ENCODE measurements around the gene TBKBP1. TPM values are rescaled to one million over a fixed set of nuclear protein-coding genes. Genes with fewer than 3 reads are reported as not detected.
A peak's percentile ranks its signal among the peaks of the same experiment; 100 is the strongest.

TBKBP1 gene
- total and polyA plus RNA-seq, 2 donors from 2014 or later, result 10.1 to 11.2 TPM

DNA sequence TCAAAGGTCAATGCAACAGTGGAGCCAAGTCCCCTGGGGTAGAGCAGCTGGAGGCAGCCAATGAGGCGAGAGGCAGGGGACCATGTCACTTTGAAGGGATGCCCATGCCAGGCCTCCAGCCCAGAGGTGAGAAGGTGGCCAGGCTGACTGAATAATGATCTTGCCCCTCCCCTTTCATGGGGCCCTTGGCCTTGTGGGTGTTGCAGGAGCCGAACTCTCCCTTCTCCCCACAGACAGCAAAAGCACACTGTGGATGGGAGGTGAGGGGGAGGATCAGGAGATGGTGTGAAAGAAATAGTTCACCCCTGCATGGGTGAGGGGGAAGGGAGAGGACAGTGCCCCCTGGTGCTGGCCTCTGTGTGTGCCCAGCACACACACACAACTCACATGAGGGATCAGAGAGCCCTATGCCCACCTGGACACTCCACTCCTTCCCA is 23.3 kb downstream of the TBKBP1 start:
- no peak overlapping the region for H3K9ac ChIP-seq (ENCODE audit: low read length in 3 of 3)
- H3K9me3 ChIP-seq (ENCODE audit: control insufficient read depth in 2 of 3, insufficient read depth in 1 of 3, low read length in 3 of 3), result no peaks in the 10 kb centered on the region
- no peak overlapping the region for H3K27ac ChIP-seq (ENCODE audit: low read depth in 2 of 2, low read length in 2 of 2)
- no peaks in the 10 kb centered on the region for H3K36me3 ChIP-seq (ENCODE audit: control insufficient read depth in 2 of 3, insufficient read depth in 3 of 3, low read length in 3 of 3)
- peaks cover 8% of the 10 kb centered on the region for H3K27me3 ChIP-seq (ENCODE audit: control insufficient read depth, insufficient read depth, low read length)
- DNase-seq (peak in 1 of 5 donors; percentile 41), FAIRE-seq (no peak)
- no peak overlapping the region for H3K4me3 ChIP-seq (ENCODE audit: low read length in 3 of 3)
- H3K4me1 ChIP-seq (ENCODE audit: control insufficient read depth in 2 of 3, insufficient read depth in 2 of 3, low read depth in 1 of 3, low read length in 3 of 3), result peaks cover 0 to 13% (median 9%) of the 10 kb centered on the region in 3 donors
- intact Hi-C loops (cut with DNase I), result no loop called here
- peak; percentile 1 for TF ChIP-seq CTCF (IDR thresholded peaks at IDR 0.05; ENCODE audit: borderline replicate concordance, extremely low read depth, insufficient read depth)

DNA sequence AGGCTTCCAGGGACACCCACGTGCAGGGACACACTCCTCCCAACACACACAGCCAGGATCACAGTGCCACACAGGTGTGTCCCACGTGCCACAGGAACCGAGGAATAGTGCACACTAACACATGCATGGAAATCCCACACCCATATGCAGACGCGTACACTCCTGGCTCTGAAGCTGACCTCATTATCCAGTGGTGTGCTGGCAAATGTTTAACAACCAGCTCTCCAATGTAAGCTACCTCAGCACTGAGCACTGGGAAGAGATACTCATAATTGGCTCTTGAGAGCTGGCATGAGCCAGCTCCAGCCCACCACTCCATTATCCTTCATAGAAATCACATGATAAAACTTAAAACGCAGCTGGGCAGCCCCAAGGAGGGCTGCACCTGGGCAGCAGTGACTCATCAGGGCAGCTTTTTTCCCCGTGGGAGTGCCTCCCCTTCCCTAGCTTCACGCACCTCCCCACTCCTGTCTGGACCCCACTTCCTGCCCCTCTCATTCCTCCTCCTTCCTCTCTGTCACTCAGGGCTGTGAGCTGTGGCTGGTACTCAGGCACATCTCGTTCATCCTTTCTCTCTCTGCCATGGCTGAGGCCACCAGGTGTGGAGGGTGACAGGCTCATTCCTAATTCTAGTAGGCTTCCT is 24.1 kb downstream of the TBKBP1 start:
- H3K9ac ChIP-seq (ENCODE audit: low read length in 3 of 3), result no peak overlapping the region
- intact Hi-C loops (cut with DNase I), result no loop called here
- FAIRE-seq, result no peak
- DNase-seq, result peak in 2 of 5 donors; percentile 24 to 46
- no peak overlapping the region for H3K27ac ChIP-seq (ENCODE audit: low read depth in 2 of 2, low read length in 2 of 2)
- peak overlapping the region in 1 of 3 donors; percentile 12 for H3K4me3 ChIP-seq (ENCODE audit: low read length in 3 of 3)
- H3K36me3 ChIP-seq (ENCODE audit: control insufficient read depth in 2 of 3, insufficient read depth in 3 of 3, low read length in 3 of 3), result no peaks in the 10 kb centered on the region
- no peak for TF ChIP-seq CTCF (IDR thresholded peaks at IDR 0.05; ENCODE audit: borderline replicate concordance, extremely low read depth, insufficient read depth)
- H3K4me1 ChIP-seq (ENCODE audit: control insufficient read depth in 2 of 3, insufficient read depth in 2 of 3, low read depth in 1 of 3, low read length in 3 of 3), result peaks cover 0 to 11% (median 6%) of the 10 kb centered on the region in 3 donors
- H3K27me3 ChIP-seq (ENCODE audit: control insufficient read depth, insufficient read depth, low read length), result peaks cover 8% of the 10 kb centered on the region
- no peaks in the 10 kb centered on the region for H3K9me3 ChIP-seq (ENCODE audit: control insufficient read depth in 2 of 3, insufficient read depth in 1 of 3, low read length in 3 of 3)

DNA sequence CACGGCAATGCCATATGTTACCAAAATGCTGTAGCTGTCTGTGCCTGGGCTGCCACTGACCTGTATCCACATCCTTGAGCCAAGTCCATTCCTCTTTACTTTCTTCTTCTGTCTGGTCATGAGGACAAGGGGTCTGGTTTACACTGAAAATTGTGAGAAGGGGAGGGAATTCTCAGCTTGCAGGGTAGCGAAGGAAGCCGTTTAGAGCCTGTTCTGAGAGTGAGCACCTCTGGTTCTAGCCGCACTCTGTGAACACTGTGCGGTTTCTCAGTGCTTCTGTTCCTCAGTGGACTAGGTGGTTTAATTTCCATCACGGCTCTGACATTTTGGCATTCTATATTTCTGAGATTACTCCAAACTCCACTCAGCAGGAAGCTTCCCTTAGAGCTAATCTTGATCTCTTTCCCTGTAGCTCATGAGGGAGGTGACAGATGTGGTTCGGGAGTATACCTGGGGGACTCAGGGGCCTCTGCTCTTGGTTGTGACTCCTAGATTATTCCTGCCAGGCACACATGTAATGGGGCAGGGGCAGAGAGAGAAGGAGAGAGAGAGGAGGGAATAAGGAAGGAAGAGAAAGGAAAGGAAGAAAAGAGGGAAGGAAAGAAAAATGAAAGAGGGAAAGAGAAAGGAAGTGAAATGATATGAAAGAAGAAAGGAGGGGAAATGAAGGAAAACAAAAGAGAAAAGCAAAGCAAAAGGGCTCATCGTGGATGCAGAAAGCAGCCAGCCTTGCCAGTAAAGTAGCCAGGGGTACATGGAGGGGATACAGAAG is 24.9 kb downstream of the TBKBP1 start:
- no peak for FAIRE-seq

More for the DNA sequence above, 24.9 kb downstream of the TBKBP1 start:
- no peak overlapping the region for H3K4me3 ChIP-seq (ENCODE audit: low read length in 3 of 3)
- no peak overlapping the region for H3K9ac ChIP-seq (ENCODE audit: low read length in 3 of 3)
- DNase-seq, result no peak
- H3K36me3 ChIP-seq (ENCODE audit: control insufficient read depth in 2 of 3, insufficient read depth in 3 of 3, low read length in 3 of 3), result no peaks in the 10 kb centered on the region
- peaks cover 8% of the 10 kb centered on the region for H3K27me3 ChIP-seq (ENCODE audit: control insufficient read depth, insufficient read depth, low read length)
- TF ChIP-seq CTCF (IDR thresholded peaks at IDR 0.05; ENCODE audit: borderline replicate concordance, extremely low read depth, insufficient read depth), result no peak
- H3K4me1 ChIP-seq (ENCODE audit: control insufficient read depth in 2 of 3, insufficient read depth in 2 of 3, low read depth in 1 of 3, low read length in 3 of 3), result peaks cover 0 to 10% (median 5%) of the 10 kb centered on the region in 3 donors
- H3K9me3 ChIP-seq (ENCODE audit: control insufficient read depth in 2 of 3, insufficient read depth in 1 of 3, low read length in 3 of 3), result no peaks in the 10 kb centered on the region
- intact Hi-C loops (cut with DNase I), result no loop called here
- no peak overlapping the region for H3K27ac ChIP-seq (ENCODE audit: low read depth in 2 of 2, low read length in 2 of 2)
